Sigmoid colon (tissue), 4 donors: ENCODE measurements around the gene SDHC.

Experiments used
- EP300 ChIP-seq, 4 donors: sonication (generic); formaldehyde crosslinking; IDR thresholded peaks; one replicate each; pipeline ENCODE4 v1.6.1; 2017; ENCODE audit warnings: antibody characterized with exemption in 4 of 4
- TF ChIP-seq, protein P1 (sequence below), 4 experiments: fragments of 450-650 bp in 3 of 4; fragments of 200-600 bp in 1 of 4; IDR thresholded peaks; one replicate each; pipeline ENCODE4 v1.5.1; 2016 to 2019; ENCODE audit warnings: antibody characterized with exemption in 4 of 4, mild to moderate bottlenecking in 3 of 4, moderate library complexity in 2 of 4

DNA sequence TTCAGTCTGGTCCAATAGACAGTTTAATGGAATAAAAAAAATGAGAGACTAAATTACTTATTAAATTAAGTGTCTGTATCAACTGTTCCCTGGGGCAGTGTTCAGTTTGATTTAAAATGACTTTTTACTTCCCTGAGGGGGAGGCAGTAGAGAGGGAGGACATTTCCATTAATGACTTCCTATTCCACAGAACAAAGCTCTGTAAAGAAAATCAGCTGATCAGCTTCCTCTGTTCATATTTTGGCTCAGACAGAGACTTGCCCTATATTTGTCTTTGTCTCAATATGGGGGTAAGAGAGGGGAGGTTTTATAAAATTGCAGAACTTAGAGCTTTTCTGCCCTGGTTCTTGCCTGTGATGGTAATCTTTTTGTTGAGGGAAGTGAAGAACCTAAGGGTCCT is 45.1 kb downstream of the SDHC start:
- no peak for TF ChIP-seq EP300 (IDR thresholded peaks at IDR 0.05)
- TF ChIP-seq, protein P1, sequence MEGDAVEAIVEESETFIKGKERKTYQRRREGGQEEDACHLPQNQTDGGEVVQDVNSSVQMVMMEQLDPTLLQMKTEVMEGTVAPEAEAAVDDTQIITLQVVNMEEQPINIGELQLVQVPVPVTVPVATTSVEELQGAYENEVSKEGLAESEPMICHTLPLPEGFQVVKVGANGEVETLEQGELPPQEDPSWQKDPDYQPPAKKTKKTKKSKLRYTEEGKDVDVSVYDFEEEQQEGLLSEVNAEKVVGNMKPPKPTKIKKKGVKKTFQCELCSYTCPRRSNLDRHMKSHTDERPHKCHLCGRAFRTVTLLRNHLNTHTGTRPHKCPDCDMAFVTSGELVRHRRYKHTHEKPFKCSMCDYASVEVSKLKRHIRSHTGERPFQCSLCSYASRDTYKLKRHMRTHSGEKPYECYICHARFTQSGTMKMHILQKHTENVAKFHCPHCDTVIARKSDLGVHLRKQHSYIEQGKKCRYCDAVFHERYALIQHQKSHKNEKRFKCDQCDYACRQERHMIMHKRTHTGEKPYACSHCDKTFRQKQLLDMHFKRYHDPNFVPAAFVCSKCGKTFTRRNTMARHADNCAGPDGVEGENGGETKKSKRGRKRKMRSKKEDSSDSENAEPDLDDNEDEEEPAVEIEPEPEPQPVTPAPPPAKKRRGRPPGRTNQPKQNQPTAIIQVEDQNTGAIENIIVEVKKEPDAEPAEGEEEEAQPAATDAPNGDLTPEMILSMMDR (IDR thresholded peaks at IDR 0.05): no peak
